SK-N-SH treated with all-trans-retinoic acid at 6 μM for 48 hours (cell line): ENCODE results near the gene ATP8A2.

Source experiments
- CSDC2 ChIP-seq: fragments of 250-450 bp; sonication (Bioruptor Pico); IDR thresholded peaks from 2 replicates; pipeline ENCODE4 v1.5.0; 2020; ENCODE audit warnings: mild to moderate bottlenecking, moderate library complexity
- PATZ1 ChIP-seq: fragments of 250-450 bp; sonication (Bioruptor Pico); IDR thresholded peaks from 2 replicates; pipeline ENCODE4 v1.8.0; 2020; ENCODE audit warnings: mild to moderate bottlenecking, moderate library complexity, borderline replicate concordance
- ZFP3 ChIP-seq: fragments of 250-450 bp; sonication (Bioruptor Pico); IDR thresholded peaks from 2 replicates; pipeline ENCODE4 v1.5.0; 2020; ENCODE audit warnings: mild to moderate bottlenecking, moderate library complexity
- ZFP30 ChIP-seq: fragments of 450-650 bp; formaldehyde crosslinking; IDR thresholded peaks from 2 replicates; pipeline ENCODE4 v1.5.0; 2022; ENCODE audit warnings: mild to moderate bottlenecking, moderate library complexity
- ZNF8 ChIP-seq: fragments of 450-650 bp; formaldehyde crosslinking; IDR thresholded peaks from 2 replicates; pipeline ENCODE4 v1.5.0; 2020; ENCODE audit warnings: mild to moderate bottlenecking, moderate library complexity
- TF ChIP-seq, protein P1 (sequence below): fragments of 250-450 bp; sonication (Bioruptor Pico); IDR thresholded peaks from 2 replicates; pipeline ENCODE4 v1.5.1; 2020; ENCODE audit warnings: low read depth, mild to moderate bottlenecking, moderate library complexity

- no peak for TF ChIP-seq ZFP3 (CRISPR knock-in tag)
- TF ChIP-seq CSDC2 (CRISPR knock-in tag), result no peak
- TF ChIP-seq PATZ1 (CRISPR knock-in tag), result no peak
- no peak for TF ChIP-seq ZFP30 (CRISPR knock-in tag)
- TF ChIP-seq, protein P1, sequence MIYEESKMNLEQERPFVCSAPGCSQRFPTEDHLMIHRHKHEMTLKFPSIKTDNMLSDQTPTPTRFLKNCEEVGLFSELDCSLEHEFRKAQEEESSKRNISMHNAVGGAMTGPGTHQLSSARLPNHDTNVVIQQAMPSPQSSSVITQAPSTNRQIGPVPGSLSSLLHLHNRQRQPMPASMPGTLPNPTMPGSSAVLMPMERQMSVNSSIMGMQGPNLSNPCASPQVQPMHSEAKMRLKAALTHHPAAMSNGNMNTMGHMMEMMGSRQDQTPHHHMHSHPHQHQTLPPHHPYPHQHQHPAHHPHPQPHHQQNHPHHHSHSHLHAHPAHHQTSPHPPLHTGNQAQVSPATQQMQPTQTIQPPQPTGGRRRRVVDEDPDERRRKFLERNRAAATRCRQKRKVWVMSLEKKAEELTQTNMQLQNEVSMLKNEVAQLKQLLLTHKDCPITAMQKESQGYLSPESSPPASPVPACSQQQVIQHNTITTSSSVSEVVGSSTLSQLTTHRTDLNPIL (CRISPR knock-in tag), result no peak
- TF ChIP-seq ZNF8 (CRISPR knock-in tag), result no peak
Measured at GRCh38 chr13:25746131-25746530, 374.4 kb downstream of the ATP8A2 start.
